ENCODE data around the gene ZFYVE16.

GRCh38 chr5:80364892-80365291 lies 43.0 kb upstream of the ZFYVE16 start:
- TF ChIP-seq CTCF (conservative IDR thresholded peaks at IDR 0.05; ENCODE audit: low read depth, low read length) = no peak
- no peak for TF ChIP-seq SMC3 (IDR thresholded peaks at IDR 0.05; ENCODE audit: low read depth, low read length)
